Activated CD8-positive, alpha-beta T cell treated with anti-CD3 and anti-CD28 coated beads, Interleukin-2, amount 10 ng/mL, durations not matched to agents 7 days and 5 days (primary cell): ENCODE results near the gene PLEKHM3. TPM values are rescaled to one million over a fixed set of nuclear protein-coding genes. Genes with fewer than 3 reads are reported as not detected.

Experiments used
- ATAC-seq: fragments of 150-1000 bp; cut with Tn5 transposase; one replicate; pipeline ENCODE4 v1.10.0; 2021; ENCODE audit warnings: moderate library complexity
- CTCF ChIA-PET: fragments of 350-600 bp; sonication (Branson Sonifier 250); formaldehyde crosslinking; loops from one replicate; lab custom pipeline; 2021; ENCODE audit warnings: antibody characterized with exemption; lab: Charles Lee
- POLR2A ChIA-PET: fragments of 350-600 bp; sonication (Branson Sonifier 250); formaldehyde crosslinking; loops from one replicate; lab custom pipeline; 2021; ENCODE audit warnings: antibody characterized with exemption; lab: Charles Lee
- DNase-seq: peaks from one replicate; pipeline ENCODE4 v3.0.0-alpha.2; 2020
- H3K27ac Mint-ChIP-seq: one replicate; pipeline ENCODE4 v1.8.0; 2021; ENCODE audit warnings: mild to moderate bottlenecking, mixed read lengths
- H3K27me3 Mint-ChIP-seq: one replicate; pipeline ENCODE4 v1.8.0; 2021; ENCODE audit warnings: low read depth, mixed read lengths
- H3K36me3 Mint-ChIP-seq: one replicate; pipeline ENCODE4 v1.8.0; 2021; ENCODE audit warnings: low read depth, mixed read lengths
- H3K4me1 Mint-ChIP-seq: one replicate; pipeline ENCODE4 v1.8.0; 2021; ENCODE audit warnings: low read depth, mixed read lengths
- H3K4me3 Mint-ChIP-seq: one replicate; pipeline ENCODE4 v1.8.0; 2021; ENCODE audit warnings: mild to moderate bottlenecking, mixed read lengths
- H3K9me3 Mint-ChIP-seq: one replicate; pipeline ENCODE4 v1.8.0; 2022; ENCODE audit warnings: mixed read lengths; ENCODE audit not compliant: insufficient read depth
- total RNA-seq, 2 experiments: library from RNA; stranded (reverse); gene quantifications; one replicate each; pipeline ENCODE4 v1.2.3, GENCODE V29; 2021

PLEKHM3 gene
- total RNA-seq, 2 experiments from 2014 or later: 6.1 to 6.2 TPM

- DNase-seq: no peak
- CTCF ChIA-PET: no interaction called here
- H3K27ac Mint-ChIP-seq: no peak overlapping the region
- POLR2A ChIA-PET: no interaction called here
- H3K36me3 Mint-ChIP-seq: no peaks in the 10 kb centered on the region
- no peak for ATAC-seq
- no peaks in the 10 kb centered on the region for H3K9me3 Mint-ChIP-seq
- H3K27me3 Mint-ChIP-seq: no peaks in the 10 kb centered on the region
- H3K4me1 Mint-ChIP-seq: peaks cover 6% of the 10 kb centered on the region
- no peak overlapping the region for H3K4me3 Mint-ChIP-seq
These were observed 40.4 kb downstream of the PLEKHM3 start for GRCh38 chr2:207984765-207985480.

- Mint-ChIP-seq H3K9me3 (no peaks in the 10 kb centered on the region), H3K27me3 (no peaks in the 10 kb centered on the region), H3K36me3 (no peaks in the 10 kb centered on the region), H3K27ac (no peak overlapping the region), H3K4me1 (peaks cover 6% of the 10 kb centered on the region), H3K4me3 (no peak overlapping the region)
- ATAC-seq: no peak
- POLR2A ChIA-PET: no interaction called here
- CTCF ChIA-PET: no interaction called here
- no peak for DNase-seq
These were observed 41.7 kb downstream of the PLEKHM3 start for GRCh38 chr2:207983641-207984042.

- peaks cover 7% of the 10 kb centered on the region for H3K4me1 Mint-ChIP-seq
- peaks cover 2% of the 10 kb centered on the region for H3K36me3 Mint-ChIP-seq
- no peak for ATAC-seq
- no peaks in the 10 kb centered on the region for H3K9me3 Mint-ChIP-seq
- CTCF ChIA-PET: no interaction called here
- H3K4me3 Mint-ChIP-seq: no peak overlapping the region
- DNase-seq: no peak
- no peaks in the 10 kb centered on the region for H3K27me3 Mint-ChIP-seq
- POLR2A ChIA-PET: no interaction called here
- no peak overlapping the region for H3K27ac Mint-ChIP-seq
These were observed 47.0 kb downstream of the PLEKHM3 start for GRCh38 chr2:207978177-207978948.

- Mint-ChIP-seq H3K27me3 (no peaks in the 10 kb centered on the region), H3K4me1 (peaks cover 7% of the 10 kb centered on the region), H3K36me3 (peaks cover 2% of the 10 kb centered on the region), H3K9me3 (no peaks in the 10 kb centered on the region), H3K27ac (no peak overlapping the region), H3K4me3 (no peak overlapping the region)
- CTCF ChIA-PET: interaction anchor here (0.7 to 2.6 kb wide), 7 partner anchors 11 to 350 kb away, joined by 3 to 14 read pairs (median 3); no protein-coding TSS in a partner anchor
- DNase-seq (no peak), ATAC-seq (no peak)
- POLR2A ChIA-PET: no interaction called here
These were observed 49.4 kb downstream of the PLEKHM3 start for GRCh38 chr2:207975921-207976320.

- peaks cover 2% of the 10 kb centered on the region for H3K36me3 Mint-ChIP-seq
- H3K4me1 Mint-ChIP-seq: peaks cover 9% of the 10 kb centered on the region
- H3K27ac Mint-ChIP-seq: no peak overlapping the region
- CTCF ChIA-PET: interaction anchor here (1.0 to 4.6 kb wide), 4 partner anchors 21 to 228 kb away, joined by 3 to 47 read pairs (median 5); no protein-coding TSS in a partner anchor
- DNase-seq (no peak), ATAC-seq (no peak)
- H3K4me3 Mint-ChIP-seq: no peak overlapping the region
- no peaks in the 10 kb centered on the region for H3K9me3 Mint-ChIP-seq
- POLR2A ChIA-PET: no interaction called here
- H3K27me3 Mint-ChIP-seq: no peaks in the 10 kb centered on the region
These were observed 51.1 kb downstream of the PLEKHM3 start for GRCh38 chr2:207974216-207974605.

GRCh38 chr2:207970826-207971180 lies 54.5 kb downstream of the PLEKHM3 start:
- ChIA-PET POLR2A (no interaction called here), CTCF (interaction anchor here (4.6 kb wide), 1 partner anchor 224 kb away, joined by 47 read pairs; no protein-coding TSS in a partner anchor)
- Mint-ChIP-seq H3K27me3 (no peaks in the 10 kb centered on the region), H3K4me3 (no peak overlapping the region), H3K4me1 (peaks cover 2% of the 10 kb centered on the region), H3K9me3 (no peaks in the 10 kb centered on the region), H3K27ac (no peak overlapping the region), H3K36me3 (no peaks in the 10 kb centered on the region)
- ATAC-seq (no peak), DNase-seq (no peak)

- Mint-ChIP-seq H3K27ac (no peak overlapping the region), H3K9me3 (no peaks in the 10 kb centered on the region)
These were observed 55.0 kb downstream of the PLEKHM3 start for GRCh38 chr2:207970147-207970825.

GRCh38 chr2:207969249-207969648 lies 56.1 kb downstream of the PLEKHM3 start:
- Mint-ChIP-seq H3K27me3 (no peaks in the 10 kb centered on the region), H3K4me3 (no peak overlapping the region), H3K9me3 (no peaks in the 10 kb centered on the region), H3K36me3 (no peaks in the 10 kb centered on the region), H3K4me1 (peaks cover 2% of the 10 kb centered on the region), H3K27ac (no peak overlapping the region)
- no peak for ATAC-seq
- CTCF ChIA-PET: no interaction called here
- DNase-seq: no peak
- POLR2A ChIA-PET: no interaction called here

More at GRCh38 chr2:207970147-207970825, 55.0 kb downstream of the PLEKHM3 start:
- DNase-seq (no peak), ATAC-seq (no peak)
- ChIA-PET CTCF (interaction anchor here (4.6 kb wide), 1 partner anchor 224 kb away, joined by 47 read pairs; no protein-coding TSS in a partner anchor), POLR2A (no interaction called here)
- Mint-ChIP-seq H3K4me1 (peaks cover 2% of the 10 kb centered on the region), H3K27me3 (no peaks in the 10 kb centered on the region), H3K4me3 (no peak overlapping the region), H3K36me3 (no peaks in the 10 kb centered on the region)

- DNase-seq (no peak), ATAC-seq (no peak)
- Mint-ChIP-seq H3K9me3 (peaks cover 4% of the 10 kb centered on the region), H3K4me1 (peaks cover 2% of the 10 kb centered on the region), H3K36me3 (peaks cover 8% of the 10 kb centered on the region), H3K27ac (no peak overlapping the region), H3K4me3 (no peak overlapping the region), H3K27me3 (no peaks in the 10 kb centered on the region)
- ChIA-PET POLR2A (interaction anchor here (0.6 kb wide), 1 partner anchor 1272 kb away, joined by 3 read pairs; no protein-coding TSS in a partner anchor), CTCF (no interaction called here)
These were observed 58.2 kb downstream of the PLEKHM3 start for GRCh38 chr2:207967121-207967520.

GRCh38 chr2:207960911-207961310 lies 64.4 kb downstream of the PLEKHM3 start:
- ATAC-seq (no peak), DNase-seq (no peak)
- Mint-ChIP-seq H3K36me3 (peaks cover 15% of the 10 kb centered on the region), H3K4me1 (no peaks in the 10 kb centered on the region), H3K27me3 (no peaks in the 10 kb centered on the region), H3K27ac (no peak overlapping the region), H3K4me3 (no peak overlapping the region), H3K9me3 (peaks cover 6% of the 10 kb centered on the region)
- CTCF ChIA-PET: no interaction called here
- POLR2A ChIA-PET: no interaction called here

GRCh38 chr2:207960090-207960489 lies 65.2 kb downstream of the PLEKHM3 start:
- H3K36me3 Mint-ChIP-seq: peaks cover 15% of the 10 kb centered on the region
- ChIA-PET POLR2A (no interaction called here), CTCF (no interaction called here)
- H3K27me3 Mint-ChIP-seq: no peaks in the 10 kb centered on the region
- H3K9me3 Mint-ChIP-seq: peaks cover 6% of the 10 kb centered on the region
- H3K27ac Mint-ChIP-seq: no peak overlapping the region
- DNase-seq (no peak), ATAC-seq (no peak)
- no peaks in the 10 kb centered on the region for H3K4me1 Mint-ChIP-seq
- H3K4me3 Mint-ChIP-seq: no peak overlapping the region
